ENCODE measurements around the gene CEP128.

The CEP128 gene

GRCh38 chr14:80518173-80518572 is 423.4 kb downstream of the CEP128 start:
- H2AFZ ChIP-seq (ENCODE audit: low read depth, low read length): no peak overlapping the region
- ATAC-seq (ENCODE audit: insufficient read depth, low read depth) (no peak), DNase-seq (no peak)
- no peaks in the 10 kb centered on the region for H4K20me1 ChIP-seq (ENCODE audit: insufficient read depth, low read length)
- peaks cover 70% of the 10 kb centered on the region for H3K36me3 ChIP-seq (ENCODE audit: insufficient read depth, low read length)
- peaks cover 9% of the 10 kb centered on the region for H3K9me3 ChIP-seq (ENCODE audit: insufficient read depth, low read length, severe bottlenecking)
- H3K27me3 ChIP-seq (ENCODE audit: insufficient read depth, low read length, poor library complexity): no peaks in the 10 kb centered on the region
- no peak overlapping the region for H3K9ac ChIP-seq (ENCODE audit: low read depth, low read length)
- H3K79me2 ChIP-seq (ENCODE audit: insufficient read depth, low read length): no peaks in the 10 kb centered on the region
- TF ChIP-seq EZH2 (IDR thresholded peaks at IDR 0.05; ENCODE audit: borderline replicate concordance, low read depth, low read length, severe bottlenecking): no peak
- TF ChIP-seq CTCF (IDR thresholded peaks at IDR 0.05; ENCODE audit: borderline replicate concordance, extremely low read depth, low read length, poor library complexity, severe bottlenecking): no peak
- H3K4me1 ChIP-seq (ENCODE audit: insufficient read depth, low read length): no peaks in the 10 kb centered on the region
- no peak overlapping the region for H3K4me2 ChIP-seq (ENCODE audit: insufficient read depth, low read length)
- H3K4me3 ChIP-seq (ENCODE audit: low read depth in 1 of 2, low read length in 2 of 2): no peak overlapping the region
- no peak overlapping the region for H3K27ac ChIP-seq (ENCODE audit: low read length)

DNA sequence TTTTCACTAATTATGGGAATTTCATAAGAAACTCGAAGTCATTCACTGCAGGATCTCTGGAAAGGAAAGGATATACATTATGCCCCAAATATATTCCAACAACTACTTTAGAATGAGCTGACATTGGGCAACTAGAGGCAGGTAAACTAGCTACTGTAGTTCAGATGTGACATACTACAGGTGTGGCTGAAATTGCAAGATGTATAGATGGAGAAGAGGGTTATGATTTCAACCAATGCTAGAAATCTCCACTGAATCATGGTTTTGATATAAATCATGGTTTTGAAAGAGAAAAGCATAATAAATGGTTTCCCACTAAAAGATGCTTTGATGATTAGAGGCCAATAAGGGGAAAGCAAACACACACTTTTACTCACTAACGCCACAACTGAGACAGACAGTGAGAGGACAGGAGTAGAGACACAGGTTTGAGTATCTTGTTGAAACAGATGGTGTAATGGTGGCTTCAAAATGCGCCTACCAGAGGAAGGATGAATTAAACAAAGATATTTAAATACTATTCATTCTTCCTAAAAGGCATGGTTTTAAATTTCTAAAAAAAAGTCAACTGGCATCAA is 434.2 kb downstream of the CEP128 start:
- no peak for ATAC-seq (ENCODE audit: insufficient read depth, low read depth)

GRCh38 chr14:80504781-80505180 is 436.8 kb downstream of the CEP128 start:
- no peaks in the 10 kb centered on the region for H3K9me3 ChIP-seq (ENCODE audit: insufficient read depth, low read length, severe bottlenecking)
- no peak for ATAC-seq (ENCODE audit: insufficient read depth, low read depth)
- H2AFZ ChIP-seq (ENCODE audit: low read depth, low read length): no peak overlapping the region
- no peaks in the 10 kb centered on the region for H3K27me3 ChIP-seq (ENCODE audit: insufficient read depth, low read length, poor library complexity)
- H3K4me3 ChIP-seq (ENCODE audit: low read depth in 1 of 2, low read length in 2 of 2): no peak overlapping the region
- no peak overlapping the region for H3K4me2 ChIP-seq (ENCODE audit: insufficient read depth, low read length)
- H3K4me1 ChIP-seq (ENCODE audit: insufficient read depth, low read length): peaks cover 4% of the 10 kb centered on the region; the same call in 1 of the 2 replicates
- H3K27ac ChIP-seq (ENCODE audit: low read length): no peak overlapping the region
- DNase-seq: no peak
- peaks cover 32% of the 10 kb centered on the region; the same call in 1 of the 2 replicates for H3K36me3 ChIP-seq (ENCODE audit: insufficient read depth, low read length)
- H3K9ac ChIP-seq (ENCODE audit: low read depth, low read length): no peak overlapping the region
- H4K20me1 ChIP-seq (ENCODE audit: insufficient read depth, low read length): no peaks in the 10 kb centered on the region
- no peaks in the 10 kb centered on the region for H3K79me2 ChIP-seq (ENCODE audit: insufficient read depth, low read length)
- TF ChIP-seq EZH2 (IDR thresholded peaks at IDR 0.05; ENCODE audit: borderline replicate concordance, low read depth, low read length, severe bottlenecking) (no peak), CTCF (IDR thresholded peaks at IDR 0.05; ENCODE audit: borderline replicate concordance, extremely low read depth, low read length, poor library complexity, severe bottlenecking) (no peak)

More for the DNA sequence above, 434.2 kb downstream of the CEP128 start:
- Histone ChIP-seq H3K36me3 (ENCODE audit: insufficient read depth, low read length) (peaks cover 24% of the 10 kb centered on the region; the same call in 1 of the 2 replicates), H3K4me3 (ENCODE audit: low read depth in 1 of 2, low read length in 2 of 2) (no peak overlapping the region), H3K79me2 (ENCODE audit: insufficient read depth, low read length) (no peaks in the 10 kb centered on the region), H3K9me3 (ENCODE audit: insufficient read depth, low read length, severe bottlenecking) (no peaks in the 10 kb centered on the region), H3K27ac (ENCODE audit: low read length) (no peak overlapping the region), H3K4me1 (ENCODE audit: insufficient read depth, low read length) (peaks cover 4% of the 10 kb centered on the region; the same call in 1 of the 2 replicates), H4K20me1 (ENCODE audit: insufficient read depth, low read length) (no peaks in the 10 kb centered on the region), H3K4me2 (ENCODE audit: insufficient read depth, low read length) (no peak overlapping the region), H3K27me3 (ENCODE audit: insufficient read depth, low read length, poor library complexity) (no peaks in the 10 kb centered on the region), H2AFZ (ENCODE audit: low read depth, low read length) (no peak overlapping the region), H3K9ac (ENCODE audit: low read depth, low read length) (no peak overlapping the region)
- DNase-seq: no peak
- no peak for TF ChIP-seq CTCF (IDR thresholded peaks at IDR 0.05; ENCODE audit: borderline replicate concordance, extremely low read depth, low read length, poor library complexity, severe bottlenecking)
- no peak for TF ChIP-seq EZH2 (IDR thresholded peaks at IDR 0.05; ENCODE audit: borderline replicate concordance, low read depth, low read length, severe bottlenecking)

All from DND-41 (cell line).